Activated T-helper 1 cell treated with anti-CD3 and anti-CD28 coated beads, Interleukin-12 subunit alpha, Interleukin-12 subunit beta, Interleukin-2, Interleukin-4 antibody, amounts not matched to agents 30 ng/mL and 10 ng/mL and 1 ng/mL, durations not matched to agents 14 hours and 24 hours and 36 hours (primary cell): ENCODE measurements around the gene DAB1. TPM values are rescaled to one million over a fixed set of nuclear protein-coding genes. Genes with fewer than 3 reads are reported as not detected.

Source experiments
- DNase-seq: peaks from one replicate; pipeline ENCODE4 v3.0.0; 2021; ENCODE audit warnings: low spot score
- H3K27ac Mint-ChIP-seq: one replicate; pipeline ENCODE4 v1.8.0; 2021; ENCODE audit warnings: mild to moderate bottlenecking, mixed read lengths
- H3K27me3 Mint-ChIP-seq: one replicate; pipeline ENCODE4 v1.8.0; 2022; ENCODE audit warnings: mild to moderate bottlenecking, moderate library complexity, mixed read lengths; ENCODE audit not compliant: insufficient read depth
- H3K36me3 Mint-ChIP-seq: one replicate; pipeline ENCODE4 v1.8.0; 2021; ENCODE audit warnings: low read depth, mixed read lengths
- H3K4me1 Mint-ChIP-seq: one replicate; pipeline ENCODE4 v1.8.0; 2021; ENCODE audit warnings: low read depth, mixed read lengths
- H3K4me3 Mint-ChIP-seq: one replicate; pipeline ENCODE4 v1.8.0; 2021; ENCODE audit warnings: mild to moderate bottlenecking, moderate library complexity, mixed read lengths
- H3K9me3 Mint-ChIP-seq: one replicate; pipeline ENCODE4 v1.8.0; 2021; ENCODE audit warnings: mixed read lengths
- intact Hi-C: fragments of 100-400 bp; cut with micrococcal nuclease; formaldehyde crosslinking; loops from one replicate; pipeline ENCODE4 v1.15.1; 2024
- total RNA-seq: library from RNA; stranded (reverse); gene quantifications from 2 replicates; pipeline ENCODE4 v1.2.3, GENCODE V29; 2022

The DAB1 gene
- total RNA-seq, 1 donor from 2014 or later: not detected

DNA sequence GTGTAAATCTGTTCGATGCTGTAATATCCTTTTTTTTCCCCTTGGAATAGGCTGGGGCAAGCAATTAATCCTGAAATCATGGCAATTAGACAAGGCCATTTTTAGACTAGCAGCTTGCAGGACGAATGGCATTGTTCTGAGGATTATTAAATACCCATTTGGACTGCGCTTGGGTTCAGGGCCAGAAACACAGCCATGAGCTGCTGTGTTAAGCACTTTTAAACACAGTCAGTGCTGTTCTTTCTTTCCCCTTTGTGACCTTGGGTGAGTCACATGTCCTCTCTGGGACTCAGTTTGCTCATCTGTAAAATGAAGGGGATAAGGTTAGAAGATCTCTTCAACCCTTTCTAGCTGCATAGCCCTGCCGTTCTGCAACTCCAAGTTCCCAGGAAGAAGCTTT, 399.4 kb downstream of the DAB1 start:
- intact Hi-C loops: no loop called here

DNA sequence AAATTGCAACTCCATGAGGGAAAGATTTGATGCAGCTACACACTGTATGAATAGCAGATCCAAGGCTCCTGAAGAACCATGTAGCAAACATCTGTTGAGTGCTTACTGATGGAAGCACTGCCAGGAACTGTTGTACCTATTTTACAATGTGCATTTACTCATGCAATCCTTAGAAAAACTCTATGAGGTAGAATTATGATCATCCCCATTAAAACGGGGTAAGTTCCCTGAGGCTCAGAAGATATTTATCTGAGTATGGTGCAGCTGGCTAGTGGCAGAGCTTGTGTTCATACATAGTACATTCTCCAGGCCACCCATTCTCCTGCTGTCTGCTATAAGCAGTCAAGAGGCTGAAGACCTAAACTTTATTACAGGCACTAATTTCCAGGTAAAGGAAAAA, 403.6 kb downstream of the DAB1 start:
- H3K36me3 Mint-ChIP-seq: no peaks in the 10 kb centered on the region
- H3K4me3 Mint-ChIP-seq: no peak overlapping the region
- no peaks in the 10 kb centered on the region for H3K9me3 Mint-ChIP-seq
- H3K27me3 Mint-ChIP-seq: no peaks in the 10 kb centered on the region
- intact Hi-C loops: no loop called here
- DNase-seq: no peak
- H3K4me1 Mint-ChIP-seq: no peaks in the 10 kb centered on the region
- no peak overlapping the region for H3K27ac Mint-ChIP-seq

More for the DNA sequence above, 399.4 kb downstream of the DAB1 start:
- H3K4me3 Mint-ChIP-seq: no peak overlapping the region
- H3K27ac Mint-ChIP-seq: no peak overlapping the region
- H3K9me3 Mint-ChIP-seq: peaks cover 9% of the 10 kb centered on the region
- H3K4me1 Mint-ChIP-seq: no peaks in the 10 kb centered on the region
- H3K36me3 Mint-ChIP-seq: no peaks in the 10 kb centered on the region
- H3K27me3 Mint-ChIP-seq: no peaks in the 10 kb centered on the region
- DNase-seq: no peak

DNA sequence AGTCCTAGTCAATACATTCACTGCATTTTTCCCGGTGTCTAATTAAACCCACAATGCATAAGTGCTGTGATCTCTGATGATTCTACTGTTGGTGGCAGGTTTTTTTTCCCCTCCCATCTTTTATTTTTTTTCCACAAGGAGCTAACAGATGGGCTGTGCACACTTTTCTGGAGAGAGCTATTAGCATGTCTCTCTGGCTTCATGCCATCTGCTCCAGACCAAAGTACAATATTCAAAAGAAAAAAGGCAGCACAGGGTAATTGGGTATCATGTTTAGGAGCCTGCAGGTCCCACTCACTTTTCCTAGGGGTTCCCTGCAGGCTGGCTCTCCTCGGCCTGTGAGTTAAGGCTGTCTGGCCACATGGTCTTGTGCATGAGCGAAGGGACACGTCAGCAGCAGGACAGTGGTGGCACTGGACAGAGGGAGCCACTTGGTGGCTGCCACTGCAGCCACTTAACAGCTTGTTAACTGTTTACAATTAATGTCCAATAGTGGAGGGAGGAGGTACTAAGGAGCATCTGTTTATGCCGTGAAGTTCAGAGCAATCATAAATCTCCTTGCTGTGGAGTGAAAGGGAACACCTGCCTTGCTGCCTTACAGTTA, 404.5 kb downstream of the DAB1 start:
- H3K27ac Mint-ChIP-seq: no peak overlapping the region
- no peak for DNase-seq
- H3K27me3 Mint-ChIP-seq: no peaks in the 10 kb centered on the region
- no peaks in the 10 kb centered on the region for H3K36me3 Mint-ChIP-seq
- no peaks in the 10 kb centered on the region for H3K4me1 Mint-ChIP-seq
- no peaks in the 10 kb centered on the region for H3K9me3 Mint-ChIP-seq
- H3K4me3 Mint-ChIP-seq: no peak overlapping the region
- intact Hi-C loops: no loop called here

GRCh38 chr1:57018119-57018518, 405.7 kb downstream of the DAB1 start:
- DNase-seq: no peak
- Mint-ChIP-seq H3K9me3 (no peaks in the 10 kb centered on the region), H3K4me1 (no peaks in the 10 kb centered on the region), H3K27ac (no peak overlapping the region), H3K27me3 (no peaks in the 10 kb centered on the region), H3K4me3 (no peak overlapping the region), H3K36me3 (no peaks in the 10 kb centered on the region)
- intact Hi-C loops: no loop called here

DNA sequence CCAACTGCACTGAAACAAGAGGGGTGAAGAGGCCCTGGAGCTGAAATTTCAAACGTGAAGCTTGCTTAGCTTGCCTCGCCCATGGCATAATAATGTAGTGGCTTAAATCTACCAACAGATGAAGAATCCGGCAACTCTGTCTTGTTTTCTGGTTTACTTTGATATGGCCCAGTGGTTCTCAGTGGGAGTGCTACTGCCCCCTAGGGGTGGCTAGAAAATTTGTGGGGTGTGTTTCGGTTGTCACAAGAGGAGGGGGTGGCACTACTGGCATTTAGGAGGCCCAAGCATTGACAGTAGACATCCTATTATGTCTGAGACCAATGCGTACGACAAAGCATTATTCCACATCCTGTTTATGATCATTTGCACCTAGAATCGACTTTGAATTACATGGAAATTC, 406.1 kb downstream of the DAB1 start:
- intact Hi-C loops: no loop called here
- Mint-ChIP-seq H3K27me3 (no peaks in the 10 kb centered on the region), H3K4me1 (no peaks in the 10 kb centered on the region), H3K27ac (no peak overlapping the region), H3K9me3 (no peaks in the 10 kb centered on the region), H3K36me3 (no peaks in the 10 kb centered on the region), H3K4me3 (no peak overlapping the region)
- DNase-seq: no peak

DNA sequence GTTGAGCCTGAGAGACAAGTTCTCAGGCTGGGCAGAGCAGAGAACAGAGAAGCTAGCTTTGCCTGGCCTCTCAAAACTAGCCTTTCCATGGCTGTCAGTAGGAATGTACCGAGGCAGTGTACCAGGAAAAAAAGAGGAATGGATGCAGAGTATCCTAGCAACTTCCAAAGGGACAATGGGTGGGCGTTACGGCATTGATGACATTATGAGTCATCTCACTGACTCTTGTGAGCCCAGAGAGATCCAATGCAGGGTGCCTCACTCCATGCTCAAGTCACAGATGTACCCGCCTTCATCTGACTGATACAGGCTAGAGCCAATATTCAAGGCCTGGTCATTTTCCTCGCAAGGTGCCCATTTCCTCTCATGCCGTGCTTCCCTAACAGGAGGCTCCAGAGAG, 406.7 kb downstream of the DAB1 start:
- H3K4me3 Mint-ChIP-seq: no peak overlapping the region
- no peak for DNase-seq
- no peak overlapping the region for H3K27ac Mint-ChIP-seq
- H3K36me3 Mint-ChIP-seq: no peaks in the 10 kb centered on the region
- no peaks in the 10 kb centered on the region for H3K27me3 Mint-ChIP-seq
- H3K4me1 Mint-ChIP-seq: no peaks in the 10 kb centered on the region
- H3K9me3 Mint-ChIP-seq: no peaks in the 10 kb centered on the region
- intact Hi-C loops: no loop called here

DNA sequence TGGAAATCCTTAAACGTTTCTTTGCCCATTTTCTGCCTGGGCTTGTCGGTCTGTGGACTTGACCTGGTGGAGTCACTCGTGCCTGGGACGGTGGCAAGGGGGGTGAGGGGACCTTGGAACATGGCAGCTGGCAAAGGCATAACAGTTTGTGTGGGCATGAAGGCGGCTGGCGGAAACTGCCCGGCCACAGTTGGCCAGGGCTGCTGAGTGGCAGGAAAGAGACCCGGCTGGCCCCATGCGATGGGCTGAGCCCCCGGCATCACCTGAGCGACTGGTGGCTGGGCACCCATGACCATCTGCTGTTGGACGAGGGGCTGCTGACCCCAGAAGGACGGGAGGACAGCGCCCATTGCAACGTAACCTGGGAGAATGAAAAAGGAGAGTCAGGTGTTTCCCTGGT, 408.8 kb downstream of the DAB1 start:
- Mint-ChIP-seq H3K4me3 (no peak overlapping the region), H3K4me1 (no peaks in the 10 kb centered on the region)
- intact Hi-C loops: no loop called here

DNA sequence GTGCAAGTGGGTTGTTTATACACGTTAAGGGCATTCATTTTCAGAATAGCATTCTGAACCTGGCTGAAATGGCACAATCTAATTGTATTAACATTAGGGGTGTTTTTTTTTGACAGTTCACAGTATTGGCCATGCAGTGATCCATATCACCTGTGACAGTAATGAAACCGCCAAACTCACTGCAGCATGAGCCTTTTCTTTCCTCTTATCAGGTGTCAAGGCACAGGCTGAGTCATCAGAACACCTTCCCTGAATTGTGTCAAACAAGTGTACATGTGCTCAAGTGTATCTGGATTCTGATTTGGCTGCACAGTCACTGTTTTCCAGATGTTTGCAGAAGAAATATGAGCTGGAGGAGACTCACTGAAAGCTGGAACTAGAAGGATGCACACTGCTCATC, 410.3 kb downstream of the DAB1 start:
- Mint-ChIP-seq H3K4me1 (no peaks in the 10 kb centered on the region), H3K27me3 (no peaks in the 10 kb centered on the region), H3K27ac (no peak overlapping the region), H3K36me3 (no peaks in the 10 kb centered on the region), H3K9me3 (no peaks in the 10 kb centered on the region), H3K4me3 (no peak overlapping the region)
- intact Hi-C loops: no loop called here
- no peak for DNase-seq

More for the DNA sequence above, 408.8 kb downstream of the DAB1 start:
- no peaks in the 10 kb centered on the region for H3K27me3 Mint-ChIP-seq
- DNase-seq: no peak
- no peaks in the 10 kb centered on the region for H3K9me3 Mint-ChIP-seq
- H3K36me3 Mint-ChIP-seq: no peaks in the 10 kb centered on the region
- no peak overlapping the region for H3K27ac Mint-ChIP-seq

GRCh38 chr1:57012315-57012714, 411.5 kb downstream of the DAB1 start:
- intact Hi-C loops: no loop called here
- Mint-ChIP-seq H3K4me1 (no peaks in the 10 kb centered on the region), H3K9me3 (no peaks in the 10 kb centered on the region), H3K4me3 (no peak overlapping the region), H3K27ac (no peak overlapping the region), H3K27me3 (no peaks in the 10 kb centered on the region), H3K36me3 (no peaks in the 10 kb centered on the region)
- DNase-seq: no peak

DNA sequence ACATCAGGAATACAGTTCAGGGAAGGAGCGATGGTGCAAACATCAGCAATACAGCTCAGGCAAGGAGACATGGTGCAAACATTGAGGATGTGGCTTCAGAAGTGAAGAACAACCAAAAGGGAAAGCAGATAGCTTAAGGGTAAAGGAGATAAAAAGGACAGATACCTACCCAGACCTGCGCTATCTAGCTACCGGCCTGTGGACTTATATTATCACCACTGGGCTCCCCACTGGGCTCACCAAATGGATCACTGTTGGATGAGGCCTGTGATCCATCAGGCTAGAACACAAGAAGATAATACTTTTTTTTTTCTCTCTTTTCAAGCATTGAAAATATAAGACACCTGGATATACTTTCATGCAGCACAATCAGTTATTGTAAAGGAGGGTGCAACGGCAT, 413.3 kb downstream of the DAB1 start:
- H3K27me3 Mint-ChIP-seq: no peaks in the 10 kb centered on the region
- no peaks in the 10 kb centered on the region for H3K4me1 Mint-ChIP-seq
- no peaks in the 10 kb centered on the region for H3K9me3 Mint-ChIP-seq
- no peak overlapping the region for H3K4me3 Mint-ChIP-seq
- no peaks in the 10 kb centered on the region for H3K36me3 Mint-ChIP-seq
- intact Hi-C loops: no loop called here
- H3K27ac Mint-ChIP-seq: no peak overlapping the region
- no peak for DNase-seq

DNA sequence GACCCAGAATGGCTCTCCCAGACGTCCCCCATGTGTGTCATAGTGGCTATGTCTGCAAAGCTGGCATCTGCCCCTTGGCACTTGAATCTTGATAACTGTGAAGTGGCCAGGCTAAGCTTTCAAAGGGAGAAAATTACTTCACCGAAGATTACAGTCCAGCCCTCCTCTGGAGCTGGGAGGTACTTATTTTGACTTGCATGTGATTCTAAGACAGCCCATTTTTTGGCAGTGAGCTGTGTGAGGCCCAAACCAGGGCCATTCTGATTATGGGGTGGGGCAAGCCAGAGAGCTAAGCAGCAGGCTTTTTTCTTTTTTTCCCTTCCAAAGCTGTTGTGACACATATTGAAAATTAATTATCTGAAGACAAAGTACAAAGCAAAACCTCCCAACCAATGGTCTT, 415.9 kb downstream of the DAB1 start:
- Mint-ChIP-seq H3K4me1 (no peaks in the 10 kb centered on the region), H3K27ac (no peak overlapping the region), H3K27me3 (no peaks in the 10 kb centered on the region), H3K9me3 (no peaks in the 10 kb centered on the region), H3K4me3 (no peak overlapping the region), H3K36me3 (no peaks in the 10 kb centered on the region)
- no peak for DNase-seq
- intact Hi-C loops: no loop called here

DNA sequence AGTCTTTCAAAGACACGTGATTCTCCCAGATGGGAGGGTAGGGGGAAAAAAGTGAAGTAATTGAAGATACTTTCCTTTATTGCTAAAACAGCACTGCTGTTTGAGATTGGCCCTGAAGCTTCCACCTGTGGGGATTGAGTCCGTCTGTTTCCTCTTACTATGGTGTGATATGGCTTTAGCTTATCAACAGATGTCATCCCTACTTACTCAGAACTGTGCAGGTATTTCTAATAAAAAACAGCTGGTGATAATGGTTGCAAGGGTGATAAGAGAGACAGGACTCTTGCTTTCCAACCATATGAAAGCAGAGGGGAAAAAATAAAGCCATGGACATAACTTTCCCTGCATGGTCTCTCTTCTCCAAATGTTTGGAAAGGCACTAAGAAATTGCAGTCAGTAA, 416.4 kb downstream of the DAB1 start:
- intact Hi-C loops: no loop called here
- H3K36me3 Mint-ChIP-seq: no peaks in the 10 kb centered on the region
- no peak for DNase-seq
- no peaks in the 10 kb centered on the region for H3K27me3 Mint-ChIP-seq
- H3K9me3 Mint-ChIP-seq: no peaks in the 10 kb centered on the region
- H3K4me1 Mint-ChIP-seq: no peaks in the 10 kb centered on the region
- H3K4me3 Mint-ChIP-seq: no peak overlapping the region
- no peak overlapping the region for H3K27ac Mint-ChIP-seq

DNA sequence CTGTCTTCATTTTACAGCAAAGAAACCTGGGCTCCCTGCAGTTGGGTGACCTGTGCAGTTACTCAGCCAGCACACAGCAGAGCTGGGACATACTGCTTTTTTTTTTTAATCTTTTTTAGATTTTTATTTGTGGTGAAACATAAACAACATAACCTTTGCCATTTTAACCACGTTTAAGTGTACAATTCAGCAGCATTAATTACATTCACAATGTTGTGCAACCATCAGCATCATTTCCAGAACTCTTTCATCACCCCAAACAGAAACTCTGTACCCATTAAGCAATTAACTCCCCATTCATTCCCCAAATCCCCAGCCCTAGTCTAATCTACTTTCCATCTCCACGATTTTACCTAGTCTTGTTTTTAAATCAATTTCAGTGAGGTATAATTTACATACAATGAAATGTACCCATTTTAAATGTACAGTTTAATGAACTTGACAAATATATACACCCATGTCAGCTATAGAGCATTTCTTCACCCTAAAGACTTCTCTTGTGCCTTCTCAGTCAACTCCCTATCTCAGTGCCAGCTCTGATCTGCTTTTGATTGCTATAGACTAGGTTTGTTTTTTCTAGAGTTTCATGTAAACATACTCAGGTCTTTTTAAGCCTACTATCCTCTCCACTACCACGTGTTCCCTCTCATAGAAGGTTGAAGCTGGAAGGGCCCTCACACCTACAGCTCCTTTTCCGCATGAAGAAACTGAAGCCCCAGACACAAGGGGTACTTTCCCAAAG, 420.3 kb downstream of the DAB1 start:
- Mint-ChIP-seq H3K9me3 (no peaks in the 10 kb centered on the region), H3K4me3 (no peak overlapping the region), H3K27ac (no peak overlapping the region), H3K4me1 (no peaks in the 10 kb centered on the region), H3K36me3 (no peaks in the 10 kb centered on the region), H3K27me3 (no peaks in the 10 kb centered on the region)
- intact Hi-C loops: no loop called here
- no peak for DNase-seq
